Measurements from ENCODE around the gene FAM200A. TPM values are rescaled to one million over a fixed set of nuclear protein-coding genes. Genes with fewer than 3 reads are reported as not detected.
"Not testable (repeated sequence)": the region's sequence is repeated elsewhere in the genome, so short reads cannot be mapped to it uniquely, and the experiment has no call there.

The FAM200A gene
- total RNA-seq, 2 donors from 2014 or later: 2.7 to 4.3 TPM

GRCh38 chr7:99504281-99504602 is 47.7 kb downstream of the FAM200A start:
- Mint-ChIP-seq H3K9me3 (no peaks in the 10 kb centered on the region), H3K4me3 (peak overlapping the region; percentile 91), H3K4me1 (ENCODE audit: low read depth in 2 of 2) (peaks cover 21 to 23% of the 10 kb centered on the region in 2 donors), H3K27ac (peak overlapping the region; percentile 84 to 94), H3K27me3 (no peaks in the 10 kb centered on the region), H3K36me3 (no peaks in the 10 kb centered on the region)
- no peak for DNase-seq (ENCODE audit: low spot score)
- ATAC-seq: no peak

DNA sequence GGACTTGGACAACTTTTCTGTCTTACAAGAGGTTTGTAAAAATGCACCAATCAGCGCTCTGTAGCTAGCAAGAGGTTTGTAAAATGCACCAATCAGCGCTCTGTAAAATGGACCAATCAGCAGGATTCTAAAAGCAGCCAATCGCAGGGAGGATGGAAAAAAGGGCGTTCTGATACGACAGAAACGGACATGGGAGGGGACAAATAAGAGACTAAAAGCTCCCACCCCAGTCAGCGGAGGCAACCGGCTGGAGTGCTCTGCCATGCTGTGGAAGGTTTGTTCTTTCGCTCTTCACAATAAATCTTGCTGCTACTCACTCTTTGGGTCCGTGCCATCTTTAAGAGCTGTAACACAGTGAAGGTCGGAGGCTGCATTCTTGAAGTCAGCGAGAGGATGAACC is 50.7 kb downstream of the FAM200A start:
- Mint-ChIP-seq H3K4me1 (ENCODE audit: low read depth in 2 of 2) (peaks cover 24 to 28% of the 10 kb centered on the region in 2 donors), H3K27ac (peak overlapping the region; percentile 94 to 99), H3K36me3 (peaks cover 10% of the 10 kb centered on the region), H3K4me3 (peak overlapping the region; percentile 96)
- not testable (repeated sequence) for H3K9me3 Mint-ChIP-seq; DNase-seq (ENCODE audit: low spot score); ATAC-seq; H3K27me3 Mint-ChIP-seq

DNA sequence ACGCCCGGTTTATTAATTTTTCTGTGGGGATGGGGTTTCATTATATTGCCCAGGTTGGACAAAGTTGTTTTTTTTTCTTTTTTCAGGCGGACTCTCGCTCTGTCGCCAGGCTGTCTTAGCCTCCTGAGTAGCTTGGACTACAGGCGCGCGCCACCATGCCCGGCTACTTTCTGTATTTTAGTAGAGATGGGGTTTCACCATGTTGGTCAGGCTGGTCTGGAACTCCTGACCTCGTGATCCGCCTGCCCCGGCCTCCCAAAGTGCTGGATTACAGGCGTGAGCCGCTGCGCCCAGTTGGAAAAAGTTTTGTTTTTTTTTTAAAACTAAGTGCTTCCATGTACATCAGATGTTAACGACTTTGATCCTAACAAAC is 51.3 kb downstream of the FAM200A start:
- peaks cover 18 to 24% of the 10 kb centered on the region in 2 donors for H3K4me1 Mint-ChIP-seq (ENCODE audit: low read depth in 2 of 2)
- DNase-seq (ENCODE audit: low spot score): no peak
- no peak for ATAC-seq
- no peaks in the 10 kb centered on the region for H3K9me3 Mint-ChIP-seq
- no peaks in the 10 kb centered on the region for H3K27me3 Mint-ChIP-seq
- peak overlapping the region; percentile 96 for H3K4me3 Mint-ChIP-seq
- H3K27ac Mint-ChIP-seq: peak overlapping the region; percentile 94 to 99
- peaks cover 13% of the 10 kb centered on the region for H3K36me3 Mint-ChIP-seq

DNA sequence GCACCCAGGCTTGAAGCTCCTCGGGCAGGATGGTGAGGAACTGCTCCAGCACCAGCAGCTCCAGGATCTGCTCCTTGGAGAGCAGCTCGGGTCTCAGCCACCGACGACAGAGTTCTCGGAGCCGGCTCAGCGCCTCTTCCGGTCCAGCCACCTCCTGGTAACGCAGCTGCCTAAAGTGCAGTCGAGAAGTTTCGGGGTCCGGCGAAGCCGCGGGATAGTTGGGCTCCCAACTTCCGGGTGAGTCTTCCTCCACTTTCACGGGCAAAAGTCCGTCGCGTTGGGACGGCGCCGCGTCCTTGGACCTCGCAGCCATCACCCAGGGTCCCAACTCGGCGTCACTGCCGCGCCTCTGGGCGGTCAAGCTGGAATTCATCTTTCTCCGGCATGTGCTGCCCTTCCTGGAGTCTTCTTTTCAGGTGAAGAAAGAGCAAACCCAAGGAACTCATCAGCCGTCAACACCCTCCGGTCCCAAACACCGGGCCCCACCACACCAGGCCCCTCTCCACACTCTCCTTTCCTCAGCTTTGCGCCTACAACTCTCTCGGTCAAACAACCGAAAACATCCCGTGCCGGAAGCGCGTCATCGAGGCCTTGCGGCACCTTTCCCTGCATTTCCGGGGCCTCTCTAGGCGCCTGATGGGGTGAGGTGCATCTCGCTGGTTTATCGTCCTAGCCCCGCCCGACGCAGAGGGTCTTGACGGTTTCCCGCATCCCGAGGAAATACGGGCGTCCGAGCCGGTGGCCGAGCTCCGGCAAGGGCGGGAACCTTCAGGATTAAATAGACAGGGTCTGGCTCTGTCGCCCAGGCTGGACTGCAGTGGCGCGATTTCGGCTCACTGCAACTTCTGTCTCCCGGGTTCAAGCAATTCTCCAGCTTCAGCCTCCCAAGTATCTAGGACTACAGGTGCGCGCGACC is 51.9 kb downstream of the FAM200A start, which contains the start of gene ZNF394:
Gene ZNF394, minus strand, starts transcription at position 561 of the 916 bp plus-strand sequence. Its CDS starts 188 bp downstream, at position 373.
- Mint-ChIP-seq H3K36me3 (peaks cover 13% of the 10 kb centered on the region), H3K9me3 (no peaks in the 10 kb centered on the region), H3K4me1 (ENCODE audit: low read depth in 2 of 2) (peaks cover 13 to 21% of the 10 kb centered on the region in 2 donors), H3K27me3 (no peaks in the 10 kb centered on the region), H3K27ac (peak within 1 kb of the TSS; percentile 94 to 99), H3K4me3 (peak within 1 kb of the TSS; percentile 96)
- DNase-seq (ENCODE audit: low spot score): peak; percentile 93
- peak; percentile 67 to 73 for ATAC-seq

DNA sequence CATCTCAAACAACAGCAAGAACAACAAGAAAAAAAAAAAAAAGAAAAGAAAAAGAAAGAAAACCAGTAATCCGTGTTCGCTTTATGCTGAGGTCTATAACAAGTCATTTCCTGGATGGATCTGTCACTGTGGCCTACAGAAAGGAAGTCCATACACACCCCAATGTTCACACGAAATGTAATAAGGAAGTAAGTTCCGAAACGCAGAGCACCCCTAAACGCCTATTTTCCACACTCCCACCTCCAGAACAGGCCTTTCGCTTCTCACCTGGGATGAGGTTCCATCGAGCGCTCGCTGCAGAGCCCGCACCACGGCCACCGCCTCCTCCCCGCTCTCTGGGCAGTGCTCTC is 52.6 kb downstream of the FAM200A start:
- Mint-ChIP-seq H3K4me1 (ENCODE audit: low read depth in 2 of 2) (peaks cover 13 to 21% of the 10 kb centered on the region in 2 donors), H3K27ac (peak overlapping the region; percentile 94 to 99), H3K36me3 (peaks cover 17% of the 10 kb centered on the region), H3K4me3 (peak overlapping the region; percentile 96), H3K9me3 (no peaks in the 10 kb centered on the region), H3K27me3 (no peaks in the 10 kb centered on the region)
- ATAC-seq: peak; percentile 58 to 70
- DNase-seq (ENCODE audit: low spot score): no peak

GRCh38 chr7:99498546-99498944 is 53.4 kb downstream of the FAM200A start:
- H3K4me3 Mint-ChIP-seq: peak overlapping the region; percentile 96
- H3K27ac Mint-ChIP-seq: peak overlapping the region; percentile 94 to 99
- H3K27me3 Mint-ChIP-seq: no peaks in the 10 kb centered on the region
- H3K36me3 Mint-ChIP-seq: peaks cover 25% of the 10 kb centered on the region
- no peaks in the 10 kb centered on the region for H3K9me3 Mint-ChIP-seq
- DNase-seq (ENCODE audit: low spot score) (no peak), ATAC-seq (no peak)
- peaks cover 13 to 23% of the 10 kb centered on the region in 2 donors for H3K4me1 Mint-ChIP-seq (ENCODE audit: low read depth in 2 of 2)

DNA sequence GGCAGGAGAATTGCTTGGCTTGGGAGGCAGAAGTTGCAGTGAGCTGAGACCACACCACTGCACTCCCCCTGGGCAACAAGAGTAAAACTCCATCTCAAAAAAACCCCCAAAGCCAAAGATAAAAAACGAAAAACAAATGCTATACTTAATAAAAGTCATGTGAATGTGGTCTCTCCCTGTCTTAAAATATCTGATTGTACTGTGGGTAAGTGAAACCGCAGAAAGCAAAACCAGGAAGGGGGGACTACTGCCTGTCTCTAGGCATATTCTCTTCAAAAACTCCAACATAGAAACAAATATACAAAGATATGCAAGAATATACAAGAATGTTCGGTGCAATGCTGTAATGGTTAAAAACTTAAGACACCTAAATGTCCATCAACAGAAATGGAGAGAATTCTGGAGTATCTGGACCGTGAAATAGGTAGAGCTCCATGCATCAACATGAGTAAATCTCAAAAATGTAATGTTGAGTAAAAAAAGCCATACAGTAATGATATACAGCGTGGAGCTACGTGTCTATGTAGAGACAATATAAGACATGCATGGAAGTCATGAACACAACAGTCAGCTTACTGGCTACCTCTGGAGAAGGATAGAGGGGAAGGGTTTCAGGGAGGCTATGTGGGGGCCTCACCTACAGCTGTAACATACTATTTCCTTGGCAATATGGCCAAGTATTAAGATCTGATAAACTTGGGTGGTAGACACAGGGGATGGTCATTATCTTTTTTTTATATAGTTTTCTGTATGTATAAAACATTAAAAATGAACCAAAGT is 54.0 kb downstream of the FAM200A start:
- peak overlapping the region; percentile 96 for H3K4me3 Mint-ChIP-seq
- peaks cover 13 to 24% of the 10 kb centered on the region in 2 donors for H3K4me1 Mint-ChIP-seq (ENCODE audit: low read depth in 2 of 2)
- DNase-seq (ENCODE audit: low spot score) (no peak), ATAC-seq (no peak)
- no peaks in the 10 kb centered on the region for H3K27me3 Mint-ChIP-seq
- peak overlapping the region; percentile 94 to 99 for H3K27ac Mint-ChIP-seq
- no peaks in the 10 kb centered on the region for H3K9me3 Mint-ChIP-seq
- peaks cover 31% of the 10 kb centered on the region for H3K36me3 Mint-ChIP-seq

Other genes with a start within 250 kb of the FAM200A start
- gene ARPC1A, start 226.2 kb downstream of the FAM200A start, total RNA-seq: 10 to 100 TPM; 72.4 to 88.0 TPM
- gene ARPC1B, start 177.4 kb downstream of the FAM200A start, total RNA-seq: 100 to 1,000 TPM; 286 to 366 TPM
- 100 to 1,000 TPM; 114 to 145 TPM for gene PDAP1, start 143.5 kb downstream of the FAM200A start, total RNA-seq
- gene BUD31, start 143.1 kb downstream of the FAM200A start, total RNA-seq: 100 to 1,000 TPM; 145 to 147 TPM
- gene PTCD1, start 113.3 kb downstream of the FAM200A start, total RNA-seq: 10 to 100 TPM in 1 of 2 donors, 1 to 10 TPM in 1; 5.9 to 15.3 TPM
- 10 to 100 TPM; 51.1 to 91.1 TPM for gene CPSF4, start 113.2 kb downstream of the FAM200A start, total RNA-seq
- gene ATP5MF, start 85.9 kb downstream of the FAM200A start, total RNA-seq: 100 to 1,000 TPM; 167 to 319 TPM
- gene ZNF789, start 79.2 kb downstream of the FAM200A start, total RNA-seq: 10 to 100 TPM; 15.3 to 38.5 TPM
- gene ZNF394, start 51.8 kb downstream of the FAM200A start, total RNA-seq: 10 to 100 TPM; 62.0 to 70.5 TPM
- 10 to 100 TPM; 11.5 to 13.3 TPM for gene ZKSCAN5, start 47.5 kb downstream of the FAM200A start, total RNA-seq
- 100 to 1,000 TPM; 111 to 115 TPM for gene ZNF655, start 6.5 kb upstream of the FAM200A start, total RNA-seq
- gene TMEM225B, start 46.2 kb upstream of the FAM200A start, total RNA-seq: 1 to 10 TPM in 1 of 2 donors, under 1 TPM in 1; 0.78 to 1.1 TPM
- 10 to 100 TPM; 26.5 to 33.3 TPM for gene ZSCAN25, start 64.8 kb upstream of the FAM200A start, total RNA-seq
- not detected for gene CYP3A5, start 127.9 kb upstream of the FAM200A start, total RNA-seq
- gene CYP3A7, start 183.1 kb upstream of the FAM200A start, total RNA-seq: not detected
- not detected for gene CYP3A4, start 232.1 kb upstream of the FAM200A start, total RNA-seq